Activated T-cell treated with anti-CD3 and anti-CD28 coated beads, Interleukin-2, amount 50 U/mL, for 72 hours (primary cell): ENCODE data around the gene KAT6B. TPM values are rescaled to one million over a fixed set of nuclear protein-coding genes. Genes with fewer than 3 reads are reported as not detected.
"Not testable (repeated sequence)": the region's sequence is repeated elsewhere in the genome, so short reads cannot be mapped to it uniquely, and the experiment has no call there.

Experiments used
- ATAC-seq, 2 donors: fragments of 150-1000 bp; cut with Tn5 transposase; replicated peaks in 1 of 2; 2 replicates each; pipeline ENCODE4 v1.10.0; 2021; ENCODE audit warnings: moderate library complexity in 2 of 2, mild to moderate bottlenecking in 1 of 2
- DNase-seq, 2 donors: peaks; one replicate each; pipeline ENCODE4 v3.0.0; 2021 to 2022; ENCODE audit warnings: mixed read lengths in 1 of 2
- H3K27ac Mint-ChIP-seq: one replicate; pipeline ENCODE4 v1.8.0; 2022; ENCODE audit warnings: mild to moderate bottlenecking, moderate library complexity, mixed read lengths
- H3K27me3 Mint-ChIP-seq: one replicate; pipeline ENCODE4 v1.8.0; 2022; ENCODE audit warnings: low read depth, mixed read lengths
- H3K36me3 Mint-ChIP-seq, 2 donors: one replicate each; pipeline ENCODE4 v1.8.0; 2022; ENCODE audit warnings: mixed read lengths in 2 of 2, mild to moderate bottlenecking in 1 of 2; ENCODE audit not compliant: insufficient read depth in 2 of 2
- H3K4me1 Mint-ChIP-seq: one replicate; pipeline ENCODE4 v1.8.0; 2022; ENCODE audit warnings: low read depth, mixed read lengths
- H3K4me3 Mint-ChIP-seq, 2 donors: one replicate each; pipeline ENCODE4 v1.8.0; 2022; ENCODE audit warnings: mild to moderate bottlenecking in 2 of 2, mixed read lengths in 2 of 2, moderate library complexity in 2 of 2
- H3K9me3 Mint-ChIP-seq, 2 donors: one replicate each; pipeline ENCODE4 v1.8.0; 2022; ENCODE audit warnings: mixed read lengths in 2 of 2
- total RNA-seq, 2 donors: library from RNA; stranded (reverse); gene quantifications; one replicate each; pipeline ENCODE4 v1.2.3, GENCODE V29; 2022

Gene KAT6B
- total RNA-seq, 2 donors from 2014 or later: 27.9 to 29.8 TPM

GRCh38 chr10:75049316-75050148 is 223.1 kb downstream of the KAT6B start:
- no peak for DNase-seq
- Mint-ChIP-seq H3K27ac (peak overlapping the region; percentile 43), H3K4me3 (no peak overlapping the region), H3K27me3 (no peaks in the 10 kb centered on the region), H3K4me1 (peaks cover 19% of the 10 kb centered on the region), H3K36me3 (no peaks in the 10 kb centered on the region), H3K9me3 (no peaks in the 10 kb centered on the region)
- ATAC-seq: no peak

GRCh38 chr10:75050149-75050919 is 223.9 kb downstream of the KAT6B start:
- Mint-ChIP-seq H3K27me3 (no peaks in the 10 kb centered on the region), H3K36me3 (no peaks in the 10 kb centered on the region), H3K27ac (no peak overlapping the region), H3K4me3 (no peak overlapping the region), H3K4me1 (peaks cover 15% of the 10 kb centered on the region), H3K9me3 (no peaks in the 10 kb centered on the region)
- ATAC-seq (no peak), DNase-seq (no peak)

- no peaks in the 10 kb centered on the region for H3K36me3 Mint-ChIP-seq
- ATAC-seq (no peak), DNase-seq (no peak)
- H3K27ac Mint-ChIP-seq: no peak overlapping the region
- H3K9me3 Mint-ChIP-seq: no peaks in the 10 kb centered on the region
- H3K4me3 Mint-ChIP-seq: no peak overlapping the region
- peaks cover 15% of the 10 kb centered on the region for H3K4me1 Mint-ChIP-seq
- no peaks in the 10 kb centered on the region for H3K27me3 Mint-ChIP-seq
These were observed 224.9 kb downstream of the KAT6B start for GRCh38 chr10:75051308-75051707.

GRCh38 chr10:75055896-75056406 is 229.6 kb downstream of the KAT6B start:
- H3K4me1 Mint-ChIP-seq, ATAC-seq, H3K27me3 Mint-ChIP-seq, H3K9me3 Mint-ChIP-seq, H3K27ac Mint-ChIP-seq, H3K4me3 Mint-ChIP-seq, H3K36me3 Mint-ChIP-seq, DNase-seq: not testable (repeated sequence)

GRCh38 chr10:75057680-75058079 is 231.3 kb downstream of the KAT6B start:
- Mint-ChIP-seq H3K27me3 (no peaks in the 10 kb centered on the region), H3K4me3 (no peak overlapping the region), H3K4me1 (no peaks in the 10 kb centered on the region), H3K27ac (no peak overlapping the region), H3K9me3 (no peaks in the 10 kb centered on the region), H3K36me3 (no peaks in the 10 kb centered on the region)
- ATAC-seq: no peak
- no peak for DNase-seq

- Mint-ChIP-seq H3K9me3 (no peaks in the 10 kb centered on the region), H3K27ac (no peak overlapping the region), H3K4me3 (no peak overlapping the region), H3K4me1 (no peaks in the 10 kb centered on the region), H3K27me3 (no peaks in the 10 kb centered on the region), H3K36me3 (no peaks in the 10 kb centered on the region)
- DNase-seq (no peak), ATAC-seq (no peak)
These were observed 231.8 kb downstream of the KAT6B start for GRCh38 chr10:75058161-75058560.

GRCh38 chr10:75061709-75062505 is 235.5 kb downstream of the KAT6B start:
- H3K4me1 Mint-ChIP-seq: no peaks in the 10 kb centered on the region
- ATAC-seq (no peak), DNase-seq (no peak)
- no peaks in the 10 kb centered on the region for H3K36me3 Mint-ChIP-seq
- H3K27me3 Mint-ChIP-seq: no peaks in the 10 kb centered on the region
- no peak overlapping the region for H3K4me3 Mint-ChIP-seq
- H3K27ac Mint-ChIP-seq: no peak overlapping the region
- no peaks in the 10 kb centered on the region for H3K9me3 Mint-ChIP-seq

- ATAC-seq (no peak), DNase-seq (no peak)
- Mint-ChIP-seq H3K9me3 (no peaks in the 10 kb centered on the region), H3K36me3 (no peaks in the 10 kb centered on the region), H3K27me3 (no peaks in the 10 kb centered on the region), H3K4me3 (no peak overlapping the region), H3K27ac (no peak overlapping the region), H3K4me1 (no peaks in the 10 kb centered on the region)
These were observed 236.3 kb downstream of the KAT6B start for GRCh38 chr10:75062506-75063299.

GRCh38 chr10:75063461-75064230 is 237.2 kb downstream of the KAT6B start:
- DNase-seq (no peak), ATAC-seq (no peak)
- H3K4me3 Mint-ChIP-seq: no peak overlapping the region
- no peak overlapping the region for H3K27ac Mint-ChIP-seq
- H3K9me3 Mint-ChIP-seq: no peaks in the 10 kb centered on the region
- H3K4me1 Mint-ChIP-seq: no peaks in the 10 kb centered on the region
- H3K36me3 Mint-ChIP-seq: no peaks in the 10 kb centered on the region
- no peaks in the 10 kb centered on the region for H3K27me3 Mint-ChIP-seq

GRCh38 chr10:75065076-75065475 is 238.7 kb downstream of the KAT6B start:
- H3K4me3 Mint-ChIP-seq: no peak overlapping the region
- H3K27ac Mint-ChIP-seq: no peak overlapping the region
- no peaks in the 10 kb centered on the region for H3K36me3 Mint-ChIP-seq
- DNase-seq (no peak), ATAC-seq (no peak)
- H3K4me1 Mint-ChIP-seq: no peaks in the 10 kb centered on the region
- H3K9me3 Mint-ChIP-seq: no peaks in the 10 kb centered on the region
- no peaks in the 10 kb centered on the region for H3K27me3 Mint-ChIP-seq

GRCh38 chr10:75066271-75066670 is 239.9 kb downstream of the KAT6B start:
- Mint-ChIP-seq H3K27me3 (no peaks in the 10 kb centered on the region), H3K9me3 (no peaks in the 10 kb centered on the region), H3K4me3 (no peak overlapping the region), H3K4me1 (no peaks in the 10 kb centered on the region), H3K27ac (no peak overlapping the region), H3K36me3 (no peaks in the 10 kb centered on the region)
- no peak for DNase-seq
- ATAC-seq: no peak

GRCh38 chr10:75067272-75067671 is 240.9 kb downstream of the KAT6B start:
- no peak overlapping the region for H3K4me3 Mint-ChIP-seq
- DNase-seq (no peak), ATAC-seq (no peak)
- H3K27me3 Mint-ChIP-seq: no peaks in the 10 kb centered on the region
- H3K27ac Mint-ChIP-seq: no peak overlapping the region
- no peaks in the 10 kb centered on the region for H3K36me3 Mint-ChIP-seq
- H3K4me1 Mint-ChIP-seq: no peaks in the 10 kb centered on the region
- no peaks in the 10 kb centered on the region for H3K9me3 Mint-ChIP-seq
